NCI-H446 (cell line): Measurements from ENCODE around the gene BZW2.
A peak's percentile ranks its signal among the peaks of the same experiment; 100 is the strongest.
"Not testable (repeated sequence)": the region's sequence is repeated elsewhere in the genome, so short reads cannot be mapped to it uniquely, and the experiment has no call there.

Experiments
- DNase-seq, 2 experiments: peaks; one replicate each; lab custom pipeline; 2025; lab: John Stamatoyannopoulos, UW

BZW2 gene

DNA sequence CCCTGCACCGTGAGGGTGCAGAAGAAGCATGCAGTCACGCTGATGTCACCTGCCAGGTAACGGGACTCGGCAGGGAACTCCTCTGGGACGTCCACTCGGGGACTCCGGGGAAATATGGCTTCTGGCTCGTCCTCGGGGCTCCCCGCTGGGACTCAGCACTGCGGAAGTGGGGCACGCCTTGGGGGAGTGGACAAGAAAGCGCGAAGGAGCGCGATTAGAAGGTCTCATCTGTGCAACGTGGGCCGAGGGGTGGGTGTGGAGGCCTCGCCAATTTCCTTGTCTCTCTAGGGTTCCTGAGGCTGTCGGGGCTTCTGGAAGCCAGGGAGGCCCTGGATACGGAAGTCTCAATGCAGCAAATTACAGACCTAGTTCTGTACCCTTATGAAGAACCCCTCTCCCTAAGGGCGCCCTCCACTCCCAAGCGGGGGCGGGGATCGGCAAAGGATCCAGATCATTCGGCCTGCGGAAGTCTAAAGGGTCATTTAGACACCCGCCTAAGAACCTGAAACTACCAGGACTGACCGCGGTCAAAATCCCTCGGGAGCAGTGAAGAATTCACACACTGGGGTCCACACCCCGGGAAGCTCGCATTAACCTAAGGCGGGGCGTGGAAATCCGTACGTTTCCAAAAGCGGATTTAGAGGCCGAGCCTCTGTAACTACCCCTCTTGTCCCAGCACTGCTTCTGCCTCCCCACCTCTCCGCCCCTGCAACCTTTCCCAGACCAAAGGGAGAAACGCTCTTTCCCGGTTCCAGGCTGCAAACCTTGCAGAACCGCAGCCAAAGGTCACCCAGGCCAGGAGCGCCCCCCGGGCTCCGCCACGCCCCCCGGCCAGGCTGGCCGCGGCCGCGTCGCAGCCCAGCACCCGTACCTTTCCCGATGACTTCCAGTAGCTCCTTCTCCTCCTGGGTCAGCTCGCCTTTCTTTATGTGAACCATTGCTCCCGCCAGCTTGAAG is 1.1 kb upstream of the BZW2 start:
- DNase-seq: peak in 1 of 2 experiments; percentile 47

DNA sequence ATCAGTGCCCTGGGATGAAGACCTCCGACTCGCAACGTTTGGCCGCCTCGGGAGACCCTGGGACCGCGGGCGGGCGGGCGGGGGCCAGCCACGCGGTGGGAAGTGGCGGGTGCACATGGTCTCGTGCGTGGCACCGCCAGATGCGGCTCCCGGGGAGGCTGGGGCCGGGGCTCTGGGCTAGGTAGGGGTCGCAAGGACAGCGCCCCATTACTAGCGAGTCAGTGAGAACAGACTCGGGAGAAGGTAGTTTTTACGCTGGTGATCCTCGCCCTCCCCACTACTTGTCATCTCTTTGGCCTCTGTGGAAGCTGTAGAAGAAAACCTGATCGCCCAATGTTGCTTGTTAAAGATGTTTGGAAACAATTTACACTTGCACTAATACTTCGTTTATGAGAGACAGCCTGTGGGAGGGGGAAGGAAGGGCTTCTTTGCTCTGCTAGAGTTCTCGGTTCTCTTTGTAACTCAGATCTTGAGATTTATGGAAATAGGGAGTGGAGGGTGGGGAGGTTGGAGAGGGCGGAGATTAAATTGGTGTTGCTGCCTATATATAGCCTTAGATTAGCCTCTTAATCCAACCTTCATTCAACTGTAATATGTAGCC is 591 bp downstream of the BZW2 start:
- no peak for DNase-seq

DNA sequence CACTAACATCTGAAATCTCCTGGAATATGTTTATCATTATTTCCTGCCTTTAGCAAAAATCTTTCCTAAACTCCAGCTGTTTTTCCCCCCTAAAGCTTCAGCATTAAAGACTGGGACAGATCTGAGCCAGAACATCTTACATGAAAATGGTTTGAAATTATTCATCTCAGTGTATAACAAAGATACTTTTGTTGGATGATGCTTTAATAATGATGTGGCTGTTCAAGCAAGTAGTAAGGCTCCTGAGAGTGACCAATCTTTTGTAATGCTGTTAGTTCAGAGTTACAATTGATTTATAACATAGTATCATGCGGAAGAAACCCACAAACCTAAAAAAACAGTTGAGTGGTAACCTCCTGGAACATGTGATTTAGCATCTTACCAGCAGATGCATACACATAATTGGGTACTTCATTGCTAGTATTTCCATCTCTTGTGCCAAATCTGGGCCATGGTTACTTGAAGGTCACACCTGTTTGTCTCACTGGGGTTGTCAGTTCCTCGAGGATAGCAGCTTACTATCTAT is 1.5 kb downstream of the BZW2 start:
- DNase-seq: no peak

GRCh38 chr7:16648551-16648950 is 2.6 kb downstream of the BZW2 start:
- no peak for DNase-seq

GRCh38 chr7:16649196-16649595 is 3.2 kb downstream of the BZW2 start:
- no peak for DNase-seq

DNA sequence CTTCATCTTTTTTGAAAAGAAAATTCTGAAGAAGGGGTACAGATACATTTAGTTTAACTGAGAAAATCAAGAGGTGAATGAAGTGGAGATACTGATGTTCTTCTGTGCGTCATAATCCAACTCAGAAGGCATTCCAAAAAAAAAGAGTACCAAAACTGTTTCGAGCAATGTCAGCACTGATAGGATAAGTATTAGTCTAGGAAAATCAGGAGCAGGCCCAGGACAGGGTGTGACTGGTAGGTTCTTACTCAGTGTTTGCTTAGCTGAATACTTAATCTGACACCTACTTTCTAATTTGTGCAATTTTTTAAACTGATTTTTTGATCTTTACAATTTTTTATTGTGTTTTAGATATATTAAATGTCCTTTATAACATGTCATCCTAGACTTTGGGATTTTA is 4.3 kb downstream of the BZW2 start:
- no peak for DNase-seq

DNA sequence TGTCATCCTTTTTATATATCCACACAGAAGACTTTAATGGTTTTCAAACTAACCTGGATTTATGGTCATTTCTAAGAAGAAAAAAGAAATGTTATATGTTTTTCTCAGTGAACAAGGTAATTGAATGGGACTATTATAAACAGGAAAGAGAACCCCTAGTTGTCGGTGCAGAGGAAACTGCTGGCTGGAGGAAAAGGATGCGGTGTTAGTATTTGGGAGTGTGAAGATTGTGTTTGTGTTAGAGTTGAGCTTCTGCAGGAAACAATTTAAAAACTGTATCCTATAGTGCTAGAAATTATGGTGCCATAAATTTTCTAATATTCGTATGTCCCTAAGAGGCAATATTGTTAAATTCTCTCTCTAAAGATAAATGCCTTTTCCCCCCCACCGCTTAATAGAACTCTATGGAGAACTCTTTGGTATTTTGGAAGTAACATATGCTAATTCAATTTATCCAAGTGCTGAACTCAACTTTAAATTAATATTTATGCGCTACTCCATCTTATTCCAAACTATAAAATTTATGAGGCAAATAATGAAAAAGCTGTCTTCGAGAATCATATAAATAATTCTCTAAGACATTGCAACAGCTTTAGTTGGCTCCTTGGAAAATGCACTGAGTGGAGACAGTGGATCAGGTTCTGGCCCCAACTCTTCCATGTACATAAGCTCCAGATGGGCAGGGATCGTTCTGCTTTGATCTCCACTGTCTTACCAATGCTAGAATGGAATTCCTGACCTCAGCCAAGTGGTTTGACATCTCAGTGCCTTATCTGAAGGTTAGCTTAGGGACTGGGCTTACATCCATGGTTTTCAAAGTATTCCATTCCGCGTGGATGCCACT is 5.6 kb downstream of the BZW2 start:
- peak in 1 of 2 experiments; percentile 56 for DNase-seq

- no peak for DNase-seq
Observed at GRCh38 chr7:16652240-16652583, 6.2 kb downstream of the BZW2 start.

DNA sequence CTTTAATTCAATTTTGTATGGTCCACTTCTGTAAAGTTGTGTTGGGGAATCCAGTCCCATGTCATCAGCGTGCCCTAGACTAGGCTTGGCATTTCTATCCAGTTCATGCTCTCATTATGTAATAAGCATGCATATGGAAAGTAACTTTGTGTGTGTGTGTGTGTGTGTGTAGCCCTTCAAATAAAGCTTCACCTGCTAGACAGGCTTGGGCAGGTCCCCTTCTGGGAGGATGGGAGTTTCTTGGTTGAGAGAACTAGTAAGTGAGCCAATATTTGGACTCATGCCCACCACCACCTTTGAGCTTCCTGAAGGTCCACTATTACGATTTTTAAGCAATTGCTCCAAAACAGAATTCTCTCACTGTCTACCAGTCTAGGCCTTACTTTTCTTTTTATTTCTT is 6.9 kb downstream of the BZW2 start:
- peak in 1 of 2 experiments; percentile 10 for DNase-seq

DNA sequence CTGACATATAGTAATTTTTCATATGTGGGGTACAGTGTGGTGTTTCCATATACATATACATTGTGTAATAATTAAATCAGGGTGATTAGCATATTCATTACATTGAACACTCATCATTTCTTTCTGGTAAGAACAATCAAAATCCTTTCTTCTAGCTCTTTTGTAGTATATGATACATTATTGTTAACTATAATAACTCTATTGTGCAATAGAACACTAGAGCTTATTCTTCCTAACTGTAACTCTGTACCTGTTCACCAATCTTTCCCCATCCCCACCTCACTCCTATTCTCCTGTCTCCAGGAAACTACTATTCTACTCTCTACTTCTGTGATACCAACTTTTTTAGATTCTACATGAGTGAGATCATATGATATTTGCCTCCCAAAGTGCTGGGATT is 9.4 kb downstream of the BZW2 start:
- DNase-seq: no peak

- no peak for DNase-seq
Observed at GRCh38 chr7:16656141-16656540, 10.2 kb downstream of the BZW2 start.

DNA sequence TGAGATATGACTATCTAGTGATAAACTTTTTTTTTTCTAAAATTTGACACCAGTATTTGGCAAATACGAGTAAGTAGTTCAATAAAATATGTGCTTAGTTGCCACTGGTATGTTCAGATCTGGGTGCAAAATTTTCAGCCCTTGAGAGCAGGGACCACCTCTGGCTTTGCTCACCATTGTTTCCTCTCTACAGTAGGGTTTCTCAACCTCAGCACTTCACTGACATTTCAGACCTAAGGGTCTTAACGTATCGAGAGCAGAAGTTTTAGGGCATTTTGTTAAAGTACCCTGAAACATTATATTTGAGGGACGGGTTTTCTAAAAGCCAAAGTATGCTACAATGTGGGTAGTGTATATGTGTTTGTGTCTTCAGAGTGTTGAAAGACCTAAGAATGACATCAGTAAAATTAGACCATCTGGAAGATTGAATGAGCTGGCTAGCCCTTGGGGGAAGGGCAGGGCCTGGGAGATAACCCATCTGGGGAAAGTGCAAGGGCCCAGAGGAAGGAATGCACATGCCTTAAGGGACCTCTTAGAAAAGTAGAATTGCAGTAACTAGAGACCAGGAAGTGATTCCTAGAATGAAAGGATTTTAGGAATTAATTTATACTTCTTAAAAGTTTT is 11.8 kb downstream of the BZW2 start:
- peak in 1 of 2 experiments; percentile 75 for DNase-seq

GRCh38 chr7:16659854-16660497 is 14.0 kb downstream of the BZW2 start:
- DNase-seq: not testable (repeated sequence)

- DNase-seq: peak in 1 of 2 experiments; percentile 79
Observed at GRCh38 chr7:16660702-16661464, 14.9 kb downstream of the BZW2 start.

DNA sequence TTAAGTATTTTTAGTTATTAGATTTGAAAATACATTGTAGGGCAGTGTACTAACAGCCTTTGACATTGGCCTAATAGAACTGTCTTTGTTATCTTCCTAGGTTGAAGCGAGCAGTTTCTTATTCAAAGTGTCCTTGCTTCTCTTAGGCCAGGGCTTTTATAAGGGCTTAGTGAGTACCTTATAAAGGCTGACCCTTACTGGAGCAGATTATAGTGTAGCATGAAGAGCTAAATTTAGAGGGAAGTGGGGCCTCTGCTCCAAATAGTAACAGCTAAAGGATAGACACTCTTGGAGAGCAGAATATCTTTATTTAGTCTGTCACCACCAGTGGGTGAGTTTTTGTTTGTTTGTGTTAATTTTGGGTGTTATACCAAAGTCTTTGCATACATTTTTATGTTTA is 15.9 kb downstream of the BZW2 start:
- DNase-seq: no peak

GRCh38 chr7:16667355-16667754 is 21.4 kb downstream of the BZW2 start:
- no peak for DNase-seq

DNA sequence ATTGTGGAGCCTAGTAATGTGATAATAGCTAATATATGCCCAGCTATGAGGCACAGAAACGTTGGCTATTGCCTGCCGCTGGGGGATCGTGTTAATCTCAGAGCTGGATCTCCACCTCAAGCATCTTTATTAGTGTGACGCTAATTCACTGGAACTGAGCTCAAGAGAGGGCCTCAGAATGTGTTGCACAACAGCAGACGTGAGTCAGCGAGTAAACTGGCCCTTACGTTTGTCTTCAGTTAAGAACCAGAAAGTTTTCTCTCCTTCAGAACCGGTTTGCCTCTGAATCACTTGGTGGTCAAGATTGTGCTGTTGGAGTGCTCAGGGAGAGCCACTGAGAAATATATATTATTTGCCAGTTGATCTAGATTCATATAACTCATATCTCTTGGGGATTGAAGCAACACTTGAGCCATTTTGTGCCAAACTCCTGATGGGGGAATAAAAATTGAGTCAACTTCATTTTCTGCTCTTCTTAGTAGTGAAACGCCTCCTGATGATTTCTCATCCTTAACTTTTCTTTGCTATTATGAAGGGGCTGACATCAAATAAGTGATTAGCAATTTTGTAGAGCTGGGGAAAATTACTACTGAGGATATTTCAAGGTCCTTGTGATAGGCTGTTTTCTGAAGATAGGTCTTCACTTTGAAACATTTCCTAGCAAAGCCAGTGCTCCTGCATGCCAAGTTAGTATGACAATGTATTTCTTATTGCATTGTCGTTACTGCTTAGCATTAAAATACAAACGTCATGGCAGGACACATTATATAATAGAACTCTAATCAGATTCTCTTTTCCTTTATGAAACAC is 22.3 kb downstream of the BZW2 start:
- DNase-seq: no peak

GRCh38 chr7:16668978-16669377 is 23.0 kb downstream of the BZW2 start:
- DNase-seq: no peak

DNA sequence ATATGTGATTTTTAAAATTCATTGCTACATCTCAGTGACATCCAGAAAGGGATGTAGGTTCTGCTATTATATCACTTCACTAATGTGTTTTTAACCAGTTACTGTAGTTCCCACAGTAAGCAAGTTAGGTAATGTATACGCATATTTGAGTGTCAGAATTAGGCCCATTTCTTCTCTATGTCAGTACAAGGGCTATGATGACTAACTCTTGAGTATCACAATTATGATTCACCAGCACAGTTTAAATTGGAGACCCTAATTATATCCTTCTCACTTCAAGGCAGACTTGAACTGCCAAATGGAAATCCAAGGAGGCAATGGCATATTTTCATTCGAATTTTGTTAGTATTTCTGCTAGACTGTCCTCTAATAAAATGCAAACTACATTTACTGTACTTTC is 23.6 kb downstream of the BZW2 start:
- DNase-seq: no peak

GRCh38 chr7:16670021-16670420 is 24.0 kb downstream of the BZW2 start:
- DNase-seq: no peak
